ENCODE results near the gene TFF1.

Gene TFF1

DNA sequence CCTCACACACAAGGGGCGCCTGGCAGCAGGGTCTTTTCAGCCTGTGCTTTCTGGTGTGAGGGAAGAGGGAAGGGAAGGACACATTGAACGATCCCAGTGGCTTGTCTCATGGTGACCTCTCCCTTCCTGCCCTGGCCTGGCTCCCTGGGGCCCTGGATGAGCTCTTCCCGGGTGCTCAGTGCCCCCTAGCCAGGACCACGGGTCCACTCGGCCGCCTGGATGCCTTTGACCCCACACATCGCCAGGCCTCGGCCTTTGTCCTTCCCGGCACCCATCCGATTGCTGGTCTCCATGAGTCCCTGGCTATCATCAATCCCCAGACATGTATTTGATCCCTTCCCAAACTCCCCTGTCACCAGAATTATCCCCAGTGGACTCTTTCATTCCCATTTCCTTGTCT is 45.1 kb downstream of the TFF1 start:
- no peak overlapping the region for H3K4me3 ChIP-seq (replicated peaks in 1 of 2; ENCODE audit: low read depth in 2 of 2, low read length in 2 of 2)
- DNase-seq (ENCODE audit: low read depth in 2 of 2): no peak
- TF ChIP-seq, protein P1, sequence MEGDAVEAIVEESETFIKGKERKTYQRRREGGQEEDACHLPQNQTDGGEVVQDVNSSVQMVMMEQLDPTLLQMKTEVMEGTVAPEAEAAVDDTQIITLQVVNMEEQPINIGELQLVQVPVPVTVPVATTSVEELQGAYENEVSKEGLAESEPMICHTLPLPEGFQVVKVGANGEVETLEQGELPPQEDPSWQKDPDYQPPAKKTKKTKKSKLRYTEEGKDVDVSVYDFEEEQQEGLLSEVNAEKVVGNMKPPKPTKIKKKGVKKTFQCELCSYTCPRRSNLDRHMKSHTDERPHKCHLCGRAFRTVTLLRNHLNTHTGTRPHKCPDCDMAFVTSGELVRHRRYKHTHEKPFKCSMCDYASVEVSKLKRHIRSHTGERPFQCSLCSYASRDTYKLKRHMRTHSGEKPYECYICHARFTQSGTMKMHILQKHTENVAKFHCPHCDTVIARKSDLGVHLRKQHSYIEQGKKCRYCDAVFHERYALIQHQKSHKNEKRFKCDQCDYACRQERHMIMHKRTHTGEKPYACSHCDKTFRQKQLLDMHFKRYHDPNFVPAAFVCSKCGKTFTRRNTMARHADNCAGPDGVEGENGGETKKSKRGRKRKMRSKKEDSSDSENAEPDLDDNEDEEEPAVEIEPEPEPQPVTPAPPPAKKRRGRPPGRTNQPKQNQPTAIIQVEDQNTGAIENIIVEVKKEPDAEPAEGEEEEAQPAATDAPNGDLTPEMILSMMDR (IDR thresholded peaks at IDR 0.05; ENCODE audit: low read depth, low read length): no peak

DNA sequence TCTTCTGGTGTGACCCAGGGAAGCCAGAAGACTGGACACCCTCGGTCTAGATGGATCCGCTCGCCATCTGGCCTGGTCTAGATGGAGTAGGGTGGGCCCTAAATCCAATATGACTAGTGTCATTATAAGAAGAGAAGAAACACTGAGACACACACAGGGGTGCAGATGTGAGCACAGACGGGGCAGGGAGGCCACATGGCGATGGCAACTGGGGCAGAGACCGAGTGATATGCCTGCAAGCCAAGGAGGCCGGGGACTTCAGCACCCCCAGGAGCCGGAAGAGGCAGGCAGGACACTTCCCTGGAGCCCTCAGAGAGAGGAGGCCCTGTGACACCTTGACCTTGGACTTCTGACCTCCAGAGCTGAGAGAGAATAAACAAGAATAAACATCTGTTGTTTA is 45.5 kb downstream of the TFF1 start:
- no peak for DNase-seq (ENCODE audit: low read depth in 2 of 2)
- no peak overlapping the region for H3K4me3 ChIP-seq (replicated peaks in 1 of 2; ENCODE audit: low read depth in 2 of 2, low read length in 2 of 2)
- TF ChIP-seq, protein P1 (IDR thresholded peaks at IDR 0.05; ENCODE audit: low read depth, low read length): no peak

DNA sequence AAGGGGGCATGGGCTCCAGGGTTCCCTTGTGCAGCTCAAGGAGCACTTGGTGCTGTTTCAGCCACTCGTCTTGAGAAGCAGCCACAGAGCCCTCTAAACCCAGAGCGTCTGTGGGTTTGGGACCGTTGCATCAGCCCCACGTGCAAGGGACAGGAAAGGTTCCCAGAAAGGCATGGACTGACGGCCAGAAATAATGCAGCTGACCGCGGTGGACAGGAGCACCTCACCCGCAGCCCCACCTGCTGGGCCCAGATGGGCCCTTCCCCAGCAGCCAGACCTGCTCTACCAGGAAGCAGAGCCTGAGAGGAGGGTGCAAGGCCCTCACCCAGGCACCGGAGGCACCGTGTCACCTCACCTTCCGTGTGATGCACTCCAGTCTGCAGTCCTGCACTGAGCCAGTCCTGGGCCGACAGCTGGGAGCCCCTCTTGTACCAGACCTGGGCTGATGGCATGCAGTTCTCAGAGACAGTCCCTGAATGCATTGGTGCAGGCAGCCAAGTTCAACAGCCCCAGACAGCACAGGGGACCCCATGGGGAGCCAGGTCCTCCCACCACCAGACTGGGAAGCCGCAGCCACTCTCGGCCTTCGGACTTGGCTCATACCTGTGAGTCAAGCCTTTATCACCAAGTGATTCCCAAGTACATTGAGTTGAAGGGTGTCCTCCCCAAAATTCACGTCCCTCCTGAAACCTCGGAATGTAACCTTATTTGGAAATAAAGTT is 46.3 kb downstream of the TFF1 start:
- TF ChIP-seq, protein P1 (IDR thresholded peaks at IDR 0.05; ENCODE audit: low read depth, low read length): no peak
- no peak for DNase-seq (ENCODE audit: low read depth in 2 of 2)
- H3K4me3 ChIP-seq (replicated peaks in 1 of 2; ENCODE audit: low read depth in 2 of 2, low read length in 2 of 2): no peak overlapping the region

GRCh38 chr21:42319376-42319775 is 47.0 kb downstream of the TFF1 start:
- no peak for DNase-seq (ENCODE audit: low read depth in 2 of 2)
- H3K4me3 ChIP-seq (replicated peaks in 1 of 2; ENCODE audit: low read depth in 2 of 2, low read length in 2 of 2): no peak overlapping the region
- TF ChIP-seq, protein P1 (IDR thresholded peaks at IDR 0.05; ENCODE audit: low read depth, low read length): no peak

DNA sequence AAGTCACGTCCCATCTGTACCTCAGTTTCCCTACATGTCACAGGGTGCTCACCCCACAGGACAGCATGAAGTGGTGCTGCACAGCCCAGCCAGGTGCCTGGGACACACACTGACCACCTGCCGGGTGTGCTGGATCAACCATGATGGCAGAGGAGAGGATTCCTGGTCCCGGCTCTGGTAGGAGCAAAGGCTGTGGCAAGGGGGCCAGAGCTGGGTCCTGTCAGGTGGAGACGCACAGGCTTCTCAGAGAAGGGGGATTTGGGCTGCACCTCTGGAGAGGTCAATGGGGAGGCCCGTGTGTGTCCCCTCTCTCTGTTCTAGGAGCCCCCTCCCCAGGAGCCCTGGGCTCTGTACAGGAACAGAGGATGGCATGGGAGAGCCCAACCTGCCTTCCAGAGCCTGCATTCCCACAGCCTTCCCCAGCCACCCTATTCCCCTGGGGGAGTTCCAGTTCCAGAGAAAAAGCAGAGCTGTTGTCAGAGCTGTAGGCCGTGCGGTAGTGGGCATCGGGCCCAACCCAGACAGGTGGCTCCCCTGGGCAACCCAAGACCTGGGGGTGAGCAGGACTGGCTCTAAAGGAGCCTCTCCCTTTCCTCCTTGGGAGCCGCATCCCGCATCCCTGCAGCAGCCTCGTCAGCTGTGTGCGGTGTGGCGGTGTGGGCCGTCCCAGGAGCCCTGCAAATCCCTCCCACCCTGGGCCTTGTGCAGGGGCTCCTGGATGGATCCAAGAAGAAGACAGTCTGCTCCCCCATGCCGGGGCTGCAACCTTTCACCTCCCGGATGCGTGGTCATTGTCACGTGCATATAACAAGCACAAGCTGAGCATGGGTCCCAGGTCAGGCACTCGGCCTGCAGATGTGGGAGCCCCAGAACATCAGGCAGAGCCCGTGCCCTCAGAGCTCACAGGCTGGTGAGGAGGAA is 48.2 kb downstream of the TFF1 start:
- no peak for DNase-seq (ENCODE audit: low read depth in 2 of 2)
- no peak overlapping the region for H3K4me3 ChIP-seq (replicated peaks in 1 of 2; ENCODE audit: low read depth in 2 of 2, low read length in 2 of 2)
- TF ChIP-seq, protein P1 (IDR thresholded peaks at IDR 0.05; ENCODE audit: low read depth, low read length): no peak

DNA sequence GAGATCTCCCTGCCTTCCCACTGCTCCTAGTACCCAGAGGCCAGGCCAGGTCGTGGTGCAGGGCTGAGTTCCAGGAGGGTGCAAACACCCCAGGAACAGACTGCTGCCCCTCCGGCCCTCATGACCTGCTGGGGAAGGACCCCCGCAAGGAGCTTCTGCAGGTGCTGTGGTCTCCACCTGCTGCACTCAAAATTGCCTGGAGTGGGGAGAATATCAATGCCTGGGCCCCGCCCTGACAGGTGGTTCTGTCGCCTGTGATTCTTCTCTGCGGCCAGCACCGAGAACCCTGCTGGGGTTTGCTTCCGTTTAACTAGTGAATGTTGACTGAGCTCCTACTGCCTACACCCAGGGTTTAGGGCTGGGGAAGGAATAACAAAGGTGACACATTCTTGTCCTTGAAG is 49.0 kb downstream of the TFF1 start:
- DNase-seq (ENCODE audit: low read depth in 2 of 2): no peak
- no peak overlapping the region for H3K4me3 ChIP-seq (replicated peaks in 1 of 2; ENCODE audit: low read depth in 2 of 2, low read length in 2 of 2)
- TF ChIP-seq, protein P1 (IDR thresholded peaks at IDR 0.05; ENCODE audit: low read depth, low read length): no peak

Data from cardiac fibroblast (primary cell).